Islet of Langerhans (tissue), 1 donor: ENCODE results near the gene BACE1.
"Not testable (repeated sequence)": the region's sequence is repeated elsewhere in the genome, so short reads cannot be mapped to it uniquely, and the experiment has no call there.

Source experiments
- FAIRE-seq: peaks from one replicate; lab custom pipeline; 2011; peaks lifted over from hg19 to GRCh38; lab: Jason Lieb, UNC

The BACE1 gene

GRCh38 chr11:117273550-117274289, 42.3 kb downstream of the BACE1 start:
- no peak for FAIRE-seq

GRCh38 chr11:117272175-117272574, 43.9 kb downstream of the BACE1 start:
- FAIRE-seq, result not testable (repeated sequence)

DNA sequence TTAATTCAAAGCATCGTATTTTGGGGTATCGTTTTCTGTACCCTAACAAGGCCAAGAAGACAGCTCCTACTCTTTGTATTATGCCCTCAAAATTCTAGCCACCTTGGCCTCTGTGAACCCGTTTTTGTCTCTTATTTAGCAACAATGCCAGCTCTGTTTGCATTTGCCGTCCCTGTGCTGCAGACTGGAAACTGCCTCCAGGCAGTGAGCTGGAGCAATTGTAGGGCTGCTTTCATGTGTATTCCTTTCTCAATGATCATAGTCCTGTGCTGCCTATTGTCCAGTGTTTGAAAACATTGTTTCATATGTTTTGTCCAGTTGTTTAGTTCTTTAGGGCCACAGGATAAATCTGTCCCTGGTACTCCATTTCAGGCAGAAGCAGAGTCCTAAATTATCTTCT, 44.8 kb downstream of the BACE1 start:
- no peak for FAIRE-seq

DNA sequence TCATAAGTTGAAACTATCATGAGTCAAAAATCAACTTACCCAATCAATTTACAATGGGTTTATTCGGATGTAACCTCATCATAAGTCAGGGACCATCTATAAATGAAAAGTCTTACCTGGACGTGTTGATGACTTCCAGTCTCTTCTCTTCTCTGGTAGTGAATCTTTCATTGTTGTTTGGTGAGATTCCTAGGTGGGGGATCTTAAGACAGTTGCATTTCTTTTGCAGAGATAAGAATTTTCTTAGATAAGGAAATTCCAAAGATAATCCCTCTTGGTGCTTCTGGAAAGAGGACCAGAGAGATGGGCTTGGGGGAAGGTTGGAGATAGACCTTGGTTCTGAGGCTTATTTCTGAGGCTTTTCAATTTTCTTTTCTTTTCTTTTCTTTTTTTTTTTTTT, 46.2 kb downstream of the BACE1 start:
- FAIRE-seq, result no peak

GRCh38 chr11:117265745-117266144, 50.3 kb downstream of the BACE1 start:
- FAIRE-seq, result no peak

DNA sequence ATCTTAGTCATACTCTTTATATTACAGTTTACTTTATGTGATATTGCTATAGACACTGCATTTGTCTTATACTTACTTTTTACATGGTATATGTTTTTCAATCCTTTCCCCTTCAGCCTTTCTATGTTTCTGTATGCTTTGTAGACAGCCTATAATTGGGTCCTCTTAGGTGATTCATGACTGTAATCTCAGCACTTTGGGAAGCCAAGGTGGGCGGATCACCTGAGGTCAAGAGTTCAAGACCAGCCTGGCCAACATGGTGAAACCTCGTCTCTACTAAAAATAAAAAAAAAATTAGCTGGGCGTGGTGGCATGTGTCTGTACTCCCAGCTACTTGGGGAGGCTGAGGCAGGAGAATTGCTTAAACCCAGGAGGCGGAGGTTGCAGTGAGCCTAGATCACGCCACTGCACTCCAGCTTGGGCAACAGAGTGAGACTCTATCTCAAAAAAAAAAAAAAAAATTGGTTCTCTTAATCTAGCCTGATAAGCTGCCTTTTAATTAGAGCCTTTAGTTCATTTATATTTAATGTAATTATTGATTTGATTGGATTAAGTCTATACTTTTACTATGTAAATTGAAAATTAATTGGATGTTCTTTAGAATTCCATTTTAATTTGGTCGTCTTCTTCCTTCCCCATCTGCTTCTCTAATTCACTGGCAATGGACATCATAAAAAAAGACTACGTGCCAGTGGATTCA, 51.3 kb downstream of the BACE1 start:
- not testable (repeated sequence) for FAIRE-seq

DNA sequence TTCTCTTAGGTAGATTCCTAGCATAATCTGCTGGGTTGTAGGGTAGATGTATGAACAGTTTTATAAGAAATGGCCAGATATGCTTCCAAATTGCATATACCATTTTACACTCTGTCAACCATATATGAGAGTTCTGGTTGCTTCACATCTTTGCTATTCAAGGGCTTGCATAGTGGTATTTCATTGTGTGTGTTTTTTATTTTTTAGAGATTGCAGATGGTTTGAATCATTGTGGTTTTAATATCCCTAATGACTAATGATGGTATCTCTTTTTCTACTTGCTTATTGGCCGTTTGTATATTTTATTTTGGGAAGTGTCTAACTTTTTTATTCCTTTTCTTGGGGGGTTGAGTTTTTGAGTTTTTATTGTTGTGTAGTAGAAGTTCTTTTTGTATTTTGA, 56.6 kb downstream of the BACE1 start:
- FAIRE-seq, result no peak

DNA sequence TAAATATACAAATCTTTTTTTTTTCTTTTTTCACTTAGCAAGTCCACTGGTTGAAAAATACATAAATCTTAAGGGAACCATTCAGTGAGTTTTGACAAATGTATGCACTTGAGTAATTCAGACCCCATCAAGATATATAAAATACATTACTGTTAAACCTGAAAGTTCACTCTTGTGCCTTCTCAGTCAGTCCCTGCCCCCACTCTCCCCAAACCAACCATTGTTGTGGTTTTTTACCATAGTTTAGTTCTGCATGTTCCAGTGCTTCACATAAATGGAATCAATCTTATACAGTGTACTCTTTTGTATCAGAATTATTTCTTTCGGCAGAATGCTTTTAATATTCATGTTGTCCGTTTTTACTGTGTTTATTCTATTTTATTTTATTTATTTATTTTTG, 57.5 kb downstream of the BACE1 start:
- FAIRE-seq, result no peak

- no peak for FAIRE-seq
Measured at GRCh38 chr11:117256573-117256972, 59.5 kb downstream of the BACE1 start.

- no peak for FAIRE-seq
Measured at GRCh38 chr11:117255966-117256365, 60.1 kb downstream of the BACE1 start.

- FAIRE-seq, result no peak
Measured at GRCh38 chr11:117251506-117251905, 64.5 kb downstream of the BACE1 start.

DNA sequence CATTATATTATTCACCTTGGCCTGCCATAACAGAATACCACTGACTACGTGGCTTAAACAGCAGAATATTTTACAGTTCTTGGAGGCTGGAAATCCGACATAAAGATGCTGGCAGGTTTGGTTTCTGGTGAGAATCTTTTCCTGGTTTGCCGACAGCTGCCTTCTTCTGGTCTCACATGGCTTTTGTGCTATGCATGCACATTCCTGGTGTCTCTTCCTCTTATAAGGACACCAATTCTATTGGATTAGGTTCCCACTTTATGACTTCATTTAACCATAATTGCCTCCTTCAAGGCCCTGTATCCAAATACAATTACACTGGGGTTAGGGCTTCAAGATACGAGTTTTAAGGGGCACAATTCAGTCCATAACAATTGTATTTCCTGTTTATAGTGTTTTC, 66.5 kb downstream of the BACE1 start:
- FAIRE-seq, result no peak

GRCh38 chr11:117248341-117248740, 67.7 kb downstream of the BACE1 start:
- FAIRE-seq, result no peak

GRCh38 chr11:117239295-117239694, 76.8 kb downstream of the BACE1 start:
- no peak for FAIRE-seq

- FAIRE-seq, result no peak
Measured at GRCh38 chr11:117238221-117238620, 77.8 kb downstream of the BACE1 start.
